Upper lobe of left lung (tissue), 4 donors: ENCODE data around the gene PUS7L.

Experiments used
- POLR2A ChIP-seq, 4 donors: fragments of 450-650 bp; IDR thresholded peaks; one replicate each; pipeline ENCODE4 v1.5.1; 2016 to 2017; ENCODE audit warnings: antibody characterized with exemption in 4 of 4, mild to moderate bottlenecking in 2 of 4
- POLR2AphosphoS5 ChIP-seq, 2 donors: sonication (generic); formaldehyde crosslinking; IDR thresholded peaks; one replicate each; pipeline ENCODE4 v1.5.1; 2017; ENCODE audit warnings: antibody characterized with exemption in 2 of 2

- TF ChIP-seq POLR2A (IDR thresholded peaks at IDR 0.05) (no peak), POLR2AphosphoS5 (IDR thresholded peaks at IDR 0.05) (no peak)
Measured at GRCh38 chr12:43776498-43776897, 17.9 kb upstream of the PUS7L start.
